GM23248 (cell line): Measurements from ENCODE around the gene HACL1.

ENCODE experiments used
- EZH2 ChIP-seq: fragments of 200-600 bp; sonication (generic); IDR thresholded peaks from 2 replicates; pipeline ENCODE4 v1.6.1; 2018; ENCODE audit warnings: antibody characterized with exemption, mild to moderate bottlenecking; ENCODE audit not compliant: insufficient read depth, poor library complexity, severe bottlenecking
- EZH2phosphoT487 ChIP-seq: fragments of 200-600 bp; sonication (generic); IDR thresholded peaks from 2 replicates; pipeline ENCODE4 v1.6.1; 2018; ENCODE audit warnings: antibody characterized with exemption, moderate library complexity, mild to moderate bottlenecking, low read depth; ENCODE audit not compliant: insufficient read depth

GRCh38 chr3:15647611-15648167 is 46.3 kb upstream of the HACL1 start:
- no peak for TF ChIP-seq EZH2
- TF ChIP-seq EZH2phosphoT487: no peak
